ENCODE measurements around the gene NAMPT. TPM values are rescaled to one million over a fixed set of nuclear protein-coding genes. Genes with fewer than 3 reads are reported as not detected.
"Not testable (repeated sequence)": the region's sequence is repeated elsewhere in the genome, so short reads cannot be mapped to it uniquely, and the experiment has no call there.

NAMPT gene
- total RNA-seq, 1 donor from 2014 or later, result 153 TPM

DNA sequence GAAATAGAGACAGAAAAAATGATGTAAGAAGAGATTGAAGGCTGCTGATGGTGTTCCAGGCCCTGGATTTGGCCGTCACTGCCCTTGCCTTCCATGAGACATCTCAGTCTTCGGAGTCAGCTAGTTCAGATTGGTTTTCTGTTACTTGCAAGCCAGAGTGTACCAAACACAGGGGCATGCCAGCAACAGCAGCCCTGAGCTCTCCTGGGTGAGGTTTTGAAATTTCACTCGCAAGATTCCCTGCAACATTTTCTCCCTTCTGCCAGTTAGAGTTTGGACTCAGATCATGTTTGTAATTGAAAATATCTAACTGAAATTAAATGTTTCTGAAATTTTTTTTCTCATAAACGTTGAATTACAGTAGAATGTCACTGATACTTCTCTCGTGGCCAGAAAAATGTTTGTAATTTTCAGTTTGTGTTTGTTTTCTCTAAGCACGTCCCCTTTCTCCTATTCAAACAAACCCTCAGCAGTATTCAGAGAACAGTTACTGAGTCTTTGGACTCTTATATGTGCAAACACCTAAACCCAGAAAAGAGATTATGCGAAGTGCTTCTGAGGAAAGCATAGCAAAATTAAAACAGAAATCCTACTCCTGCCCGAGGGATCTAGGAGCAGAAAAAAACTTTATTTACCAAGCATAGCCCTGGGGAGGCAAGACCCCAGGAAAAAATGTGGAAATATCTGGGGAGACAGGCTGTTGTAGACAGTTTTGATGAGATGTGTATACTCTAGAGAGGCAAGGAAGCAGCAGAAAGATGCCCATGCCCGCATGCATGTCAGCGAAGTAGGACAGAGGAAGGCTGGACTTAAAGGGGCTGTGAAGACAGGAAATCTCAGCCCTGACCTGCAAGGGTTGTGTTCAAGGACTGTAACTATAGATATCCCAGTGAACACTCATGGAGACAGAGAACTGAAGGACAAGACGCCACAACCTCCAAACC is 43.0 kb upstream of the NAMPT start:
- DNase-seq (ENCODE audit: low spot score), result no peak
- Mint-ChIP-seq H3K27me3 (ENCODE audit: unreplicated experiment) (peaks cover 1% of the 10 kb centered on the region), H3K27ac (ENCODE audit: unreplicated experiment) (no peak overlapping the region), H3K36me3 (ENCODE audit: low read depth, unreplicated experiment) (no peaks in the 10 kb centered on the region), H3K4me1 (ENCODE audit: unreplicated experiment) (no peaks in the 10 kb centered on the region), H3K4me3 (ENCODE audit: unreplicated experiment) (no peak overlapping the region), H3K9me3 (ENCODE audit: unreplicated experiment) (no peaks in the 10 kb centered on the region)
- TF ChIP-seq CTCF (IDR thresholded peaks at IDR 0.05; ENCODE audit: unreplicated experiment), result no peak

GRCh38 chr7:106326594-106327537 is 42.1 kb upstream of the NAMPT start:
- Mint-ChIP-seq H3K36me3 (ENCODE audit: low read depth, unreplicated experiment) (no peaks in the 10 kb centered on the region), H3K4me1 (ENCODE audit: unreplicated experiment) (no peaks in the 10 kb centered on the region), H3K27ac (ENCODE audit: unreplicated experiment) (no peak overlapping the region), H3K9me3 (ENCODE audit: unreplicated experiment) (peaks cover 2% of the 10 kb centered on the region), H3K4me3 (ENCODE audit: unreplicated experiment) (no peak overlapping the region), H3K27me3 (ENCODE audit: unreplicated experiment) (no peaks in the 10 kb centered on the region)
- DNase-seq (ENCODE audit: low spot score), result no peak
- TF ChIP-seq CTCF (IDR thresholded peaks at IDR 0.05; ENCODE audit: unreplicated experiment), result no peak

DNA sequence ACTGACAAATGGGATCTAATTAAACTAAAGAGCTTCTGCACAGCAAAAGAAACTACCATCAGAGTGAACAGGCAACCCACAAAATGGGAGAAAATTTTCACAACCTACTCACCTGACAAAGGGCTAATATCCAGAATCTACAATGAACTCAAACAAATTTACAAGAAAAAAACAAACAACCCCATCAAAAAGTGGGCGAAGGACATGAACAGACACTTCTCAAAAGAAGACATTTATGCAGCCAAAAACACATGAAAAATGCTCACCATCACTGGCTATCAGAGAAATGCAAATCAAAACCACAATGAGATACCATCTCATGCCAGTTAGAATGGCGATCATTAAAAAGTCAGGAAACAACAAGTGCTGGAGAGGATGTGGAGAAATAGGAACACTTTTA is 39.7 kb upstream of the NAMPT start:
- H3K4me3 Mint-ChIP-seq (ENCODE audit: unreplicated experiment); H3K27me3 Mint-ChIP-seq (ENCODE audit: unreplicated experiment); H3K9me3 Mint-ChIP-seq (ENCODE audit: unreplicated experiment); H3K36me3 Mint-ChIP-seq (ENCODE audit: low read depth, unreplicated experiment); H3K27ac Mint-ChIP-seq (ENCODE audit: unreplicated experiment); DNase-seq (ENCODE audit: low spot score); H3K4me1 Mint-ChIP-seq (ENCODE audit: unreplicated experiment): not testable (repeated sequence)

DNA sequence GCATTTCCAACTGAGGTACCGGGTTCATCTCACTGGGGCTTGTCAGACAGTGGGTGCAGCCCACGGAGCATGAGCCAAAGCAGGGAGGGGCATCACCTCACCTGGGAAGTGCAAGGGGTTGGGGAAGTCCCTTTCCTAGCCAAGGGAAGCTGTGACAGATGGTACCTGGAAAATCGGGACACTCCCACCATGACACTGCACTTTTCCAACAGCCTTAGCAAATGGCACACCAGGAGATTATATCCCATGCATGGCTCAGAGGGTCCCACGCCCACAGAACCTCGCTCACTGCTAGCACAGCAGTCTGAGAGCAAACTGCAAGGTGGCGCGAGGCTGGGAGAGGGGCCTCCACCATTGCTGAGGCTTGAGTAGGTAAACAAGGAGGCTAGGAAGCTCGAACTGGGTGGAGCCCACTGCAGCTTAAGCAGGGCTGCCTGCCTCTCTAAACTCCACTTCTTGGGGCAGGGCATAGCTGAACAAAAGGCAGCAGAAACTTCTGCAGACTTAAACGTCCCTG is 35.5 kb upstream of the NAMPT start:
- not testable (repeated sequence) for H3K36me3 Mint-ChIP-seq (ENCODE audit: low read depth, unreplicated experiment); H3K4me3 Mint-ChIP-seq (ENCODE audit: unreplicated experiment); H3K27ac Mint-ChIP-seq (ENCODE audit: unreplicated experiment); DNase-seq (ENCODE audit: low spot score); H3K9me3 Mint-ChIP-seq (ENCODE audit: unreplicated experiment); H3K27me3 Mint-ChIP-seq (ENCODE audit: unreplicated experiment); H3K4me1 Mint-ChIP-seq (ENCODE audit: unreplicated experiment)

- no peak overlapping the region for H3K4me3 Mint-ChIP-seq (ENCODE audit: unreplicated experiment)
- no peaks in the 10 kb centered on the region for H3K4me1 Mint-ChIP-seq (ENCODE audit: unreplicated experiment)
These were observed 33.7 kb upstream of the NAMPT start for GRCh38 chr7:106318482-106318881.

More at GRCh38 chr7:106318482-106318881, 33.7 kb upstream of the NAMPT start:
- DNase-seq (ENCODE audit: low spot score), result no peak
- peaks cover 8% of the 10 kb centered on the region for H3K36me3 Mint-ChIP-seq (ENCODE audit: low read depth, unreplicated experiment)
- H3K9me3 Mint-ChIP-seq (ENCODE audit: unreplicated experiment), result peaks cover 5% of the 10 kb centered on the region
- no peak for TF ChIP-seq CTCF (IDR thresholded peaks at IDR 0.05; ENCODE audit: unreplicated experiment)
- no peak overlapping the region for H3K27ac Mint-ChIP-seq (ENCODE audit: unreplicated experiment)
- H3K27me3 Mint-ChIP-seq (ENCODE audit: unreplicated experiment), result no peaks in the 10 kb centered on the region
